HG03457 (cell line): ENCODE data around the gene GNG14.
"Not testable (repeated sequence)": the region's sequence is repeated elsewhere in the genome, so short reads cannot be mapped to it uniquely, and the experiment has no call there.

ENCODE experiments used
- ATAC-seq: cut with Tn5 transposase; IDR thresholded peaks from one replicate; pipeline ENCODE4 v1.9.1; 2021; ENCODE audit warnings: moderate number of reproducible peaks; ENCODE audit not compliant: unreplicated experiment

GNG14 gene

DNA sequence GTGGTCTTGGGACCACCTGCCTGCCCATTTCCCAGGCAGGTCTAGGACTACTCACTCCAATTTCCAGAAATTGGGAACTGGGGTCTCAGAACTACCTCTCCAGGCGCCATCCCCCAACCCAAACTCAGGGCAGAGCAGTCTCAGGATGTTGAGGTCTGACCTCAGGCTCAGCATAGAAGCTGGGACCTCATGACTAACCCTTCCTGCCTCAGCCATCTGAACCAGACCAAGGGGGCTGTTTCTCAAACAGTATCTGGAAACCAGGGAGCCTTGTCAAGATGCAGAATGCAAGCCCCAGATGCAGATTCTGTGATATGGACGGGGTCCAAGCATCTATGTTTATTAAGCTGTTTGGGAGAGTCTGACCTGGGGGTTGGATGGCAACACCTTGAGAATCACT lies 7.3 kb downstream of the GNG14 start:
- ATAC-seq, result no peak

DNA sequence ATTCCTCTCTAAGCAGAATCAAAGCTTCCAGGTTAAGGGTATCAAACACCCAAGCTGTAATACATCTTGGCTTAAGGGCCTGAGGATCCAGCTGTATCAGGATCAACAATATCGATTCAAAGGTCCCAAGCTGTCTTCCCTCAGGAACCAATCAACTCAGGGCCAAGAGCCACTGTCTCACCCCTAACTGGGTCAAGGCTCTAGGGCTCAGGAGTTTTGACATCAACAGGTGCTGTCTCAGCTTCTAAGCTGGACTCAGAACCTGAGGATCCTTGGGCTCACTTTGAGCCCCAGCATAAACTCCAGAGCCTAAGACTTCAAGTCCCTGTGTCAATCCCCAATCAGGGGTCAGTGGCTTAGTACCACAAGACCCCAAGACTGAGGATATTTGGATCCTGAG lies 7.7 kb downstream of the GNG14 start:
- ATAC-seq, result no peak

DNA sequence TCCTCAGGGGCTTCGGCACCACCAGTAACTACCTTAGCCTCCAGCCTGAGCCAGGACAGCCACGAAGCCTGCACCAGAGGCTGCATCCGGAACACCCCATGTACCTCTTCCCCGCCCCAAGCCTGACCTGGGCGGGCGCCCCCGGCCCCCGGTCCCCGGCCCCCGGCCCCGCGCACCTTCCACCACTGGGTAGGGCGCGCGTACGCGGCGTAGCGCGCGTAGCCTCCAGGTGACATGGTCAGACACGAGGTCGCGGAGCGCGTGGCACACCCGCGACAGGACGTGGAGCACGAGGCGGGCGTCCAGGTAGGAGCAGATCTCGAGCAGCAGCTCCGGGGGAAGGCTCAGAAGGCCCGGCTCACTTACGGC lies 8.2 kb downstream of the GNG14 start:
- ATAC-seq, result no peak

DNA sequence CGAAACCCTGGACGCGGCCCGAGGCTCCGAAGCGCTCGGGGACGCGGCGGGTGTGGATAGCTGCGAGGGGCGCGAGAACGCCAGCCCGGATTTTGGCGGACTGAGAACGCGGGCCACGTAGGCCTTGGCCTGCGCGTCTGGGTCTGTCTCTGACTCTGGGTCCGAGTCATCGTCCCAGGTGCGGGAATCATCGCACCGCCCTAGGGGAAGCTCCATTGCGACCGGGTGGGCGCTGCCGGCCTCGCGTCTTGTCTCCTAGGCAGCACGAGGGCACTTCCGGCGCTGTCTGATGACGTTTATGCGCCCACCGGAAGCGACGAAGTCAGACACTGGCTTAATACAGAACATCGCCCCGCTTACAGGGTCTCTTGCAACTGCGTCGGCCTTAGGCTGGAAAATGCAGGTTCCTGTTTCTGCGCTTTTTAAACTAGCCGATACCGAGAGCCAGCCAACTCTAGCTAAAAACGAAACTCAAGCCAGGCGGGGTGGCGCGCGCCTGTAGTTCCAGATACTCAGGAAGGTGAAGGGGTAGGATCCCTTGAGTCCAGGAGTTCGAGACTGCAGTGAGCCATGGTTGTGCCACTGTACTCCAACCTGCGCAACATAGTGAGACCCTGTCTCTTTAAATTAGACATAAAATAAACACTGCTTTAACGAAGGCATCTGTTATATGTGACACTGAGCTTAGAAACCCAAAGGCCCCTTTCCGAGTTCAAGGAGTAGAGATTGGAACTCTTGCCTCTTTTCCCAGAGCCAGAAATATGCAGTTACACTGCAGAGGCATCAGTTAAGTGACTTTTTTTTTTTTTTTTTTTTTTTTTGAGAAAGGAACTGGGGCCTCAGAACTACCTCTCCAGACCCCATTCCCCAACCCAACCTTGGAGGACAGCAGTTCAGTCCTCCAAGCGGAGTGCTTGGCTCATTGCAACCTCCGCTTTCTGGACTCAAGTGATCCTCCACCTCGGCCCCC lies 8.9 kb downstream of the GNG14 start, which contains the start of gene FBXW9:
Gene FBXW9 (minus strand): TSS at position 266 of the 970 bp plus-strand sequence. CDS start 50 bp downstream, at position 216.
- ATAC-seq, result no peak

DNA sequence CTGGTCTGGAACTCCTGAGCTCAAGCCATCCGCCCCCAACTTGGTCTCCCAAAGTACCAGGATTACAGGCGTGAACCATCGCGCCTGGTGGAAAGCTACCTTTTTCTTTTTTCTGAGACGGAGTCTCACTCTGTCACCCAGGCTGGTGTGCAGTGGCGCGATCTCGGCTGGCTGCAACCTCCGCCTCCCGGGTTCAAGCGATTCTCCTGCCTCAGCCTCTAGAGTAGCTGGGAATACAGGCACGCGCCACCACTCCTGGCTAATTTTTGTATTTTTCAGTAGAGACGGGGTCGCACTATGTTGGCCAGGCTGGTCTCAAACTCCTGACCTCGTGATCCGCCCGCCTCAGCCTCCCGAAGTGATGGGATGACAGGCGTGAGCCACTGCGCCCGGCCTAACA lies 9.6 kb downstream of the GNG14 start:
- not testable (repeated sequence) for ATAC-seq

DNA sequence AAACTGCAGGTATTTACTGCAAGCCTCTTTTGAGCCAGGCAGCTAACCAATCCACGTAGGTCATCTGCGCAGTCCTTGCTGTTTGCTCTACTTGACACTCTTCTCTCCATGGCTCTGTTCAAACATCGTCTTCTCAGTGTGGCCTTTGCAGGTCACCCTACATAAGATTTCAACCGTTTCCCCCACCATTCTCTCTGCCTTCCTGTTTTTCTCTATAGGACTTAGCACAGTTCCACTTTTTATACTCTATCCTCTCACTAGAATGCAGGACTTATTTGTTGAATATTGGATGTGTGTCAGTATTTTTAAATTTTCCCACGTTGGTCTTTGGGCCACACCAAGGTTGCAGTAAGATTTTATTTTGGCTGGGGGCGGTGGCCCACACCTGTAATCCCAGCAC lies 10.3 kb downstream of the GNG14 start:
- no peak for ATAC-seq

DNA sequence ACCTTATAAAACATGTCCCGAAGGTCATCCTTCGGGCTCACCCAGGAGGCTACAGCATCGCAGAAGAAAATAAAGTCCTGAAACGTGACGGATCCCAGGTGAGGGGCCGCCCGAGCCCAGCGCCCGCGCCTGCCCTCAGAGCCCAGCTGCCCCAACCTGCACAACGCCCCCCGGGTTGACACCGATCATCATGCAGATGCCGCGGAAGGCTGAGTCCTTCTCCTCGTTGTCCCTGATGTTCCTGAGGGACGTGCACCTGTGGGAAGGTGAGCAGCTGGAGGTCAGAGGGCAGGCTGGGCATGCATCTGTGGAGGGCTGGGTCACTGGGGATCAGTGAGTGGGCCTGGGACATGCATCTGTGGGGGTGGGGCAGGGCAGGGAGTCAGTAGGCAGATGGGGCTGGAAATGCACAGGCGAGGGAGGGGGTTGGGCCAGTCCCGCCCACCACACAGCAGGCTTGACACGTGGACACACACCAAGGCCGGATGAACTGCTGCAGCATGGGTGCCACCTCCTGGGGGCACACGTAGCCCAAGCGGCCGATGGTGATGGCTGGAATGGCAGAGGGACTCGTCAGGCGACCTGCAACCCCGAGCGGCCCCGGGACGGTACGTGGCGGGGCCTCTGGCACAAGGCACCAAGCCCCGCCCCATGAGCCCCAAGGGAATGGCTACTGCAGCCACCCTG lies 13.9 kb downstream of the GNG14 start:
- ATAC-seq, result no peak

DNA sequence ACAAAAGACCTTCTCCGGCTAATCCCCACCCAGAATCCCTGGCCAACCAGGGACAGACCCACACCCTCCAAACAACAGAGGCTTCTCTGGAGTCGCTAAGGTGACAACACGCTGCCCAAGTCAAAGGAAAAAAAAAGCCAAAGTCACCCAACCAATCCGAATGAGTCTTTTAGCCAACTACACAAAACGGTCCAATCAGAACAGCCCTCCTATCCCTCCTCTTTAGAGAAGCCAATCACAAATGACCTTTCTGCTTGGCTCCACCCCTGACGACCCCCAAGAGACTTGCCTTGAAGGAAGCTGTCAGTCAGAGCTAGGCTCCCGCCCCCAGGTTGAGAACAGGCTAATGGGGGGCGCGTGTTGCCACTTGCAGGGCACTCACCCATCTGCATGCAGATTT lies 15.2 kb downstream of the GNG14 start:
- no peak for ATAC-seq

DNA sequence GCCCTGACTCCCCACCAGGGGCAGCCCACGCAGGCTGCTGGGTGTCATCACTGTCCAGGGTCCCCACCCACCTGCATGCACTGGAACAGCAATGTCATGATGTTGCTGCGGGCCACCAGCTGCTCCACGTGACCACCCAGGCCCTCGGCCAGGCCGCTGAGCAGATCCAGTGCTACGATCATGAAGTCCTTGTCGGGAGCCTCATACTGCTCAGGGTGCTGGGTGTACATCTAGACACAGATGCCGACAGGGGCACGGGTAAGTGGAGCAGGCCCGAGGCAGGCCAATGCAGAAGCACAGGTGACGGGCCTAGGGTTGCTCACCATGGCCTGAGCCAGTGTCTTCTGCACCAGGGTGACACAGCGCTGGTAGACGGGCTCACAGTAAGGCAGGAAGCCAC lies 17.4 kb downstream of the GNG14 start:
- ATAC-seq, result no peak

DNA sequence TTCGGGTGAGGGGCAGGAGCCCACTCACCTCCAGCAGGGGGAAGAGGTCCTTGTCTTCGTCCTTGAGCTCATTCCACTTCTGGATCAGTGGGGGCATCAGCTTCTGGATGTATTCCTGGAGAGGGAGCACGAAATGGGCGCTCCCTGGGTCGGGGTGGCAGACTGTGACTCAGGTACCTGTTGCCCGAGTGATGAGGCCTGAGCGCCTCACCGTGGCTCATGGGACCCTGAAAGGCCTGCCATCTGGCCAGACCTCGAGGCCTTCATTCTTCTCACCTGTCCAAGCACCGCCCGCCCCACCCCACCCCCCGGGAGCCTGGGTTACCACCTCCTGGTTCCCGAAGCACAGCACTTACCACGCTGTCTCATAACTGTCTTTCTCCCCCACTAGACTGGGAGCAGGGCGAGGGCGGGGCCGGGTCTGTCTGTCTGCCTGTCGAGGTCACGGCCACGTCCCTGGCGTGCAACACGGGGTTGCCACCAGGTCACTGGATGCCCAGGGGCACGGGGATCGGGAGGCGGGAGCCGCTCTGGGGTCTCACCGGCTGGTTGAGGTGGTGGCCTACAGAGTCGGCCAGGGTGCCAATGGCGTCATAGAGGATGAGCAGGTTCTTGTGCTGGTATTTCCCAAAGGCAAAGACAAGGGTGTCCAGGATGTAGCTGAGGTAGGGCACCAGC lies 18.0 kb downstream of the GNG14 start:
- no peak for ATAC-seq

DNA sequence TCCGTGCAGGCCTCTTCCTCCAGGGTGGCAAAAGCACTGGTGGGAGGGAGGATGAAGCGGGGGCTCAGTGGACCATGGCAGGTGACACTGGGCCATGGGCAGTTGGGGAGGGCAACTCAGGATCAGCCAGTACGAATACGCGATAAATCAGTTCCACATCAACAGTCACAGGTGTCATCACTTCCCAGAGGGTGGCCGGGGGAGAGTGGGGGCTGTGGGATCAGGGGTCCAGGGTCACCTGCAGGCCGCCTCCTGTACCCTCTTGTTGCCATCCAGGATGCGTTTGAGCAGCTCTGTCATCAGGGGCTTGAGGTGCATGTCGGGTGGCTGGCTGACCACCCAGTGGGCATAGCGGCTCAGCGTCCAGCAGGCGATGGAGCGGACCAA lies 18.5 kb downstream of the GNG14 start:
- no peak for ATAC-seq

DNA sequence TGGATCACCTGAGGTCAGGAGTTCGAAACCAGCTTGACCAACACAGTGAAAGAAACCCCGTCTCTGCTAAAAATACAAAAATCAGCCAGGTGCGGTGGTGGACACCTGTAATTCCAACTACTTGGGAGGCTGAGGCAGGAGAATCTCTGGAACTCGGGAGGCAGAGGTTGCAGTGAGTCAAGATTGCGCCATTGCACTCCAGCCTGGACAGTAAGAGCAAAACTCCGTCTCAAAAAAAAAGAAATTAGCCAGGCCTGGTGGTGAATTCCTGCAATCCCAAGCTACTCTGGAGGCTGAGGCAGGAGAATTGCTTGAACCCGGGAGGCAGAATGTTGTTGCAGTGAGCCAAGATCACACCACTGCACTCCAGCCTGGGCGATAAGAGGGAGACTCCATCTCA lies 20.8 kb downstream of the GNG14 start:
- ATAC-seq, result no peak

DNA sequence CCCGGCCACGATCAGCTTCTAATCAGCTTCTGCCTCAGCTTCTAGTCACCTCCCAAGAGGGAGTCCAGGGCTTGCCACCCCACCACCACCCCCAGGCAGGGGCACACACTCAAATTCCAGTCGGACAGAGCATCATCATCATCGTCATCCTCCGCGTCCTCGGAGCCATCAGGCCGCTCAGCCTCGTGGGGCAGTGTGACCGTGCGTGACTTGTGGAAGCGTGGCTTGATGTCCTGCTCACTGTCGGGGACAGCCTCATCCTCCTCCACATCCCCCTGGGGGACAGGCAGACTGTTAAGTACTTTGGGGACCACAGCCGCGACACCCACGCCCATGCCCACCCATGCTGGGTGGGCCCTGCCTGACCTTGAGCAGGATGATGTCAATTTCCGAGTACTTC lies 23.4 kb downstream of the GNG14 start:
- no peak for ATAC-seq

DNA sequence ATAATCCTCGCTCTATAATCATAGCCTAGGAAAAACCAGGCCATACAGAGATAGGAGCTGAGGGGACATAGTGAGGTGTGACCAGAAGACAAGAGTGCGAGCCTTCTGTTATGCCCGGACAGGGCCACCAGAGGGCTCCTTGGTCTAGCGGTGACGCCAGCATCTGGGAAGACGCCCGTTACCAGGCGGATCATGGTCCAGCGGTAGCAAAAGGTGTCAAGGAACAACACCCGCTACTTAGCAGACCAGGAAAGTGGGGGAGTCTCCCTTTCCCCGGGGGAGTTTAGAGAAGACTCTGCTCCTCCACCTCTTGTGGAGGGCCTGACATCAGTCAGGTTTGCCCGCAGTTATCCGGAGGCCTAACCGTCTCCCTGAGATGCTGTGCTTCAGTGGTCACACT lies 24.3 kb downstream of the GNG14 start:
- ATAC-seq, result not testable (repeated sequence)

DNA sequence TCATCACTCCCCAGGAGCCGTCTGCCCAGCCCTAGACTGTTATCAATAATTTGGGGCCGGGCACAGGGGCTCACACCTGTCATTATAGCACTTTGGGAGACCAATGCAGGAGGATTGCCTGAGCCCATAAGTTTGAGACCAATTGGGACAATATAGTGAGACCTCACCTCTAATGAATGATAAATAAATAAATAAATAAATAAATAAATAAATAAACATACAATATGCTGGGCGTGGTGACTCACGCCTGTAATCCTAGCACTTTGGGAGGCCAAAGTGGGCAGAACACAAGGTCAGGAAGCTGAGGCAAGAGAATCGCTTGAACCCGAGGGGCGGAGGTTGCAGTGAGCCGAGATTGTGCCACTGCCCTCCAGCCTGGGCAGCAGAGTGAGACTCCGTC lies 25.5 kb downstream of the GNG14 start:
- ATAC-seq, result not testable (repeated sequence)

DNA sequence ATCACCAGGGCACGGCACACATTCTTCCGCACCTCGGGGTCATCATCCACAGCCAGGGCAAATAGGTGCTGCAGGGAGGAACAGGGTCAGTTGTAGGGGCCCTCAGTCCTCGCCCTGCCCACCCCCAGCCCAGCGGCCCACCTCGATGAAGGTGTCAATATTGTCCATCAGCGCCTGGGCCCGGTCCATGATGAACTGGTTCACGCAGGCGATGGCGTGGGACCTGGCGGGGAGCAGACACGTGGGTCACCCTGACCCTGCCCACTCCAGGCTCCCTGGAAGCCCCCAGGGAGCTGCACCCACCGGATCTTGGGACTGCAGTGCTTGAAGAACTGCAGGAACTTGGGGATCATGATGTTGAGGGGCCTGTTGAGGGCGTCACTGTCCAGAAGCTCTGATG lies 27.3 kb downstream of the GNG14 start:
- ATAC-seq, result no peak

DNA sequence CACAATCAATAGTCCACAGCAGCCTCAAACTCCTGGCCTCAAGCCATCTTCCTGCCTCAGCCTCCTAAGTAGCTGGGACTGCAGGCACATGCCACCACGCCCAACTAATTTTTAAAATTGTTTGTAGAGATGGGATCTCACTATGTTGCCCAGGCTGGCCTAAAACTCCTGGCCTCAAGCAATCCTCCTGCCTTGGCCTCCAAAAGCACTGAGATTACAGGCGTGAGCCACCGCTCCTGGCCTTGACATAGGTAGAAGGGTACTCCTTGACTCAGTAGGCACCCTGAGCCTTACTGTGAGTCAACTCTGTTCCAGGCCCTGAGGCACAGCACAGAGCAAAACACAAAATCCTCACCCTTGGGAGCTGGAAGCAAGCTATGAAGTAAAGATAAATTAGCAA lies 28.1 kb downstream of the GNG14 start:
- ATAC-seq, result no peak

DNA sequence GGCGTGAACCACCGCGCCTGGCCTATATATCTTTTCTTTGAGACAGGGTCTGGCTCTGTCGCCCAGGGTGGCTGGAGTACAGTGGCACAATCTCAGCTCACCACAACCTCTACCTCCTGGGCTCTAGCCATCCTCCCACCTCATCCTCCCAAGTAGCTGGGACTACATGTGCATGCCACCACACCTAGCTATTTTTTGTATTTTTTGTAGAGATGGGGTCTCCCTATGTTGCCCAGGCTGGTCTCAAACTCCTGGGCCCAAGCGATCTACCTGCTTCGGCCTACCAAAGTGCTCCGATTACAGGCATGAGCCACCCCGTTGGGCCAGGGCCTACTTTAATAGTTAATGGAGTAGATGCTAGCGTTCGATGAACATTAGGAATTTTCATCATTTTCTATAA lies 32.5 kb downstream of the GNG14 start:
- no peak for ATAC-seq

DNA sequence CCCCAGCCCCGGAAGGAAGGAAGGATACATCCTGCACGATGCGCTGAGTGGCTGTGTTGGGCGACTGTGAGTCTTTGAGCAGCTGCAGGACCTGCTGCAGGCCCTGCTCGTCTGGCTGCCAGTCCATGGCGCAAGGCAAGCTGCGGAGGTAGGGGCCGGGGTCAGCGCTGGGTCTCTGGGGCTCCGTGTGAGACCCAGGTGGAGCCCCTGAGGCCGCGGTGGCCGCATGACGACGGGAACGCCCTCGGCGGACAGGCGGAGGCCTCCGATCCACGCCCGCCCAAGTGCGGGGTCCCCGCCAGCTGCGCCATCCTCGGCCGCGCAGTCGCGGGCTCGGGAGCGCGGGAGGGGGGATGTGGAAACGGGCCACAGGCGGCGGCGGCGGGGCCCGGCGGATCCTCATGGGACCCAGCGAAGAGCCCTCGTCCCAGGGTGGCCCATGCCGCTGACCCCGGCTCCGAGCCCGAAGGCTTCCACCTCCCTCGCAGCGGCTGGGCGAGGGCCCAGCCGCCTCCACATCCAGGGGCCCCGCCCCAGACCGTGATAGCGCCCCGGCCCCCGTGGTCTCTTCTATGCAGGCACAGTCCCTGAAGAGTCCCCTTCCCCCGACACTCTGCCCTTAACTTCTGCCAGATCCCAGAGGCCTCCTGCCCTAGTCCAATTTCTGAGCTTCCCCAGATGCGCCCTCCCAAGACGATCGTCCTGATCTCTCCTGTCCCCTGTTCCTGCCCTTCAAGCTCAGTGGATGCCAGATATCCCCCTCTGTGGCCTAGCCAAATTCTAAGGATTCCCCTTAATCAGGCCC lies 33.3 kb downstream of the GNG14 start:
- no peak for ATAC-seq

DNA sequence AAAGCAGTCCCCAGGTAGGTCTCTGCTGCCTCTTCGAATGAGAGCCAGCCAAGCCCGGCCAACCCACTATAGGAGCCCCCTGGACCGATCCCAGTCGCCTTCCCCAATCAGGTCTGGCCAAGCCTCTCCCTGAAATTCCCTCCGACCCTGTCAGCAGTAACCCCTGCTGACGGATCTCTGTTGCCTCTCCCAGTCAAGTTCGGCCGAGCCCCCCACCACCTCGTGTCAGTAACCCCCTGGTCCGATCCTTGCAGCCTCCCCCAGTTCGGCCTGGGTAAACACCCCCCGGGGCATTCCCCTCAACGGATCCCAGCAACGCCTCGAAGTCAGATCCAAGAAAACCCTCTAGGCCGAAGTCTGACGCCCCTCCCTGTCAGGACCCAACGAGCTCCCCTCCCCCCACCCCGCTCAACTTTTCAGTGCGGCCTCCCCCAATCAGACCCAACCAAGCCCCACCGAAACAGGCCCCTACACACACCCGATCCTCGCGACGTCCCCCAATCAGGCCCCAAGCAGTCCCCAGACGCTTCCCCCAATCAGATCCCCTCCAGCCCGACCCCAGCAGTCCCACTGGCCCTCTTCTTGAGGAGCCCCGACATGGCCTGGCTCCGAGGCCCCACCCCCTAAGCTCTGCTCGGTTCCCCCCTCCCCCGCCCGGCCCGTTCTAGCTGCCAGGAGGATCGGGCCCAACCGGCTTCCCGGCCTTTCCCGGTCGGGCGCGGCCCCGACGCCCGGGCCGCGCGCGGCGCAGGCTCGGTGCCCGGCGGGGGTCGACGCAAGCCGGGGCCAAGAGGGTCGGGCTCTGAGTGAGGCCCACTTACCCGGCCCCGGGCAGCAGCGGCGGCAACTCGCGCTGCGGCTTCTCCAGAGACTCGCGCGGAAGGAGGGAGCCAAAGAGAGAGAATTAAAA lies 34.1 kb downstream of the GNG14 start:
- ATAC-seq, result peak; percentile 5
